ENCODE data around the gene FRMD6. TPM values are rescaled to one million over a fixed set of nuclear protein-coding genes. Genes with fewer than 3 reads are reported as not detected.
"Not testable (repeated sequence)": the region's sequence is repeated elsewhere in the genome, so short reads cannot be mapped to it uniquely, and the experiment has no call there.

Gene FRMD6
- total and polyA plus RNA-seq, 12 donors, result 6.4 to 42.6 (median 23.3) TPM

DNA sequence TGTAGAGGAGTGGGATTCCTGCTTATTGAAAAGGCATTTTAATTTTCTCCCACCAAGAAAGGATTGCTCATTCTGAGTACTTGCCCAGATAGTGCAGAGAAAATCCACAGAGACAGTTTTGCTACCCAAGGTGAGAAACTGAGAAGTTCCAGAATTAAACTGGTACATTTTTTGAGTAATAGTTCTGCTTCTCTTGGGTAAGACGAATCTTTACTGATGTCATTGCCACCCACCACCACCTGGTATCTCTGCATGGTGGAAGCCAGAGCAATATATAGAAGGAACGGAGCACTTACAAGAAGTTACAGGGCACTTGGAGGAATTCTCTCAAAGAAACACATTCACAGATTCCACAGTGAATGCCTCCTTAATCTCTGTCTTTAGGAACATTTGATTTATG, 20.7 kb upstream of the FRMD6 start:
- TF ChIP-seq POLR2A (IDR thresholded peaks at IDR 0.05) (no peak), CTCF (IDR thresholded peaks at IDR 0.05) (no peak)
- no peaks in the 10 kb centered on the region for H3K4me1 ChIP-seq (replicated peaks in 1 of 2)
- intact Hi-C loops (cut with DNase I), result no loop called here

GRCh38 chr14:51633298-51633697, 18.4 kb upstream of the FRMD6 start:
- H3K4me1 ChIP-seq (replicated peaks in 1 of 2); H3K4me3 ChIP-seq; H3K27me3 ChIP-seq; DNase-seq; H3K9me3 ChIP-seq (replicated peaks in 1 of 3); intact Hi-C loops (cut with DNase I); H3K36me3 ChIP-seq (replicated peaks in 1 of 2); H3K27ac ChIP-seq: not testable (repeated sequence)
- WGBS, 4 donors, result 78 to 95% (median 88%) methylated on average over 2 of the region's 2 CpGs

More for the DNA sequence above, 20.7 kb upstream of the FRMD6 start:
- Histone ChIP-seq H3K27ac (no peak overlapping the region), H3K4me3 (no peak overlapping the region), H3K9me3 (replicated peaks in 1 of 3) (no peaks in the 10 kb centered on the region), H3K27me3 (no peaks in the 10 kb centered on the region), H3K36me3 (replicated peaks in 1 of 2) (no peaks in the 10 kb centered on the region)
- 73 to 89% (median 85%) methylated on average over 2 of the region's 2 CpGs for WGBS, 4 donors
- DNase-seq, result no peak

- H3K36me3 ChIP-seq (replicated peaks in 1 of 2), result no peaks in the 10 kb centered on the region
- H3K27me3 ChIP-seq, result no peaks in the 10 kb centered on the region
- intact Hi-C loops (cut with DNase I), result no loop called here
- DNase-seq, result no peak
- no peaks in the 10 kb centered on the region for H3K9me3 ChIP-seq (replicated peaks in 1 of 3)
- WGBS, 4 donors, result 67 to 80% (median 73%) methylated on average over 4 of the region's 4 CpGs
- H3K4me3 ChIP-seq, result no peak overlapping the region
- TF ChIP-seq CTCF (IDR thresholded peaks at IDR 0.05) (no peak), POLR2A (IDR thresholded peaks at IDR 0.05) (no peak)
- no peak overlapping the region for H3K27ac ChIP-seq
- H3K4me1 ChIP-seq (replicated peaks in 1 of 2), result no peaks in the 10 kb centered on the region
Measured at GRCh38 chr14:51636109-51636508, 15.6 kb upstream of the FRMD6 start.

- Histone ChIP-seq H3K27ac (no peak overlapping the region), H3K36me3 (replicated peaks in 1 of 2) (no peaks in the 10 kb centered on the region), H3K27me3 (no peaks in the 10 kb centered on the region), H3K4me1 (replicated peaks in 1 of 2) (no peaks in the 10 kb centered on the region), H3K4me3 (no peak overlapping the region), H3K9me3 (replicated peaks in 1 of 3) (no peaks in the 10 kb centered on the region)
- intact Hi-C loops (cut with DNase I), result no loop called here
- TF ChIP-seq POLR2A (IDR thresholded peaks at IDR 0.05) (no peak), CTCF (IDR thresholded peaks at IDR 0.05) (no peak)
- WGBS, 4 donors, result 69 to 87% (median 79%) methylated on average over 5 to 7 of the region's 7 CpGs
- DNase-seq, result no peak
Measured at GRCh38 chr14:51638071-51638944, 13.4 kb upstream of the FRMD6 start.
